K562 (cell line): Measurements from ENCODE around the gene DDAH2. TPM values are rescaled to one million over a fixed set of nuclear protein-coding genes. Genes with fewer than 3 reads are reported as not detected.

Experiments
- ATF2 ChIP-seq: sonication (generic); formaldehyde crosslinking; IDR thresholded peaks from 2 replicates; pipeline ENCODE4 v1.8.1; 2022; ENCODE audit warnings: missing genetic modification reagents
- BCLAF1 ChIP-seq, 2 experiments: fragments of 450-650 bp in 1 of 2; IDR thresholded peaks; 2 replicates each; pipeline ENCODE4 v1.6.1; 2011 to 2017; ENCODE audit warnings: low read depth in 2 of 2, antibody characterized with exemption in 1 of 2, borderline replicate concordance in 1 of 2, low read length in 1 of 2, mild to moderate bottlenecking in 1 of 2, mixed read lengths in 1 of 2; ENCODE audit not compliant: control insufficient read depth in 1 of 2
- CBX3 ChIP-seq, 2 experiments: IDR thresholded peaks; 1 replicate in 1 of 2; 2 replicates in 1 of 2; pipeline ENCODE4 v1.6.1; 2012; ENCODE audit warnings: inconsistent platforms in 2 of 2, low read length in 2 of 2, borderline replicate concordance in 1 of 2, control low read depth in 1 of 2
- ETV5 ChIP-seq: sonication (generic); formaldehyde crosslinking; IDR thresholded peaks from 2 replicates; pipeline ENCODE4 v1.4.0; 2020; ENCODE audit warnings: low read depth, mild to moderate bottlenecking, missing genetic modification reagents
- FOXK2 ChIP-seq, 2 experiments: fragments of 450-650 bp; IDR thresholded peaks in 1 of 2; conservative IDR thresholded peaks in 1 of 2; 2 replicates each; pipeline ENCODE4 v1.6.1; 2016; ENCODE audit warnings: low read depth in 2 of 2, mild to moderate bottlenecking in 1 of 2
- GATA2 ChIP-seq: sonication (generic); formaldehyde crosslinking; IDR thresholded peaks from 2 replicates; pipeline ENCODE4 v1.4.0; 2020; ENCODE audit warnings: mild to moderate bottlenecking, missing genetic modification reagents
- HINFP ChIP-seq: fragments of 450-650 bp; conservative IDR thresholded peaks from 2 replicates; pipeline ENCODE4 v1.6.1; 2016; ENCODE audit warnings: missing genetic modification characterization, low read depth, mild to moderate bottlenecking, control low read depth, missing compliant biosample characterization
- NFE2L1 ChIP-seq: fragments of 450-650 bp; IDR thresholded peaks from 2 replicates; pipeline ENCODE4 v1.6.1; 2016; ENCODE audit warnings: missing genetic modification characterization, low read depth, mild to moderate bottlenecking, missing compliant biosample characterization, moderate library complexity, borderline replicate concordance
- PHB ChIP-seq: fragments of 250-450 bp; sonication (Bioruptor Pico); IDR thresholded peaks from 2 replicates; pipeline ENCODE4 v1.5.0; 2021
- SRSF1 ChIP-seq: fragments of 200-400 bp; formaldehyde crosslinking; IDR thresholded peaks from 2 replicates; pipeline ENCODE4 v1.6.1; 2017; ENCODE audit warnings: mild to moderate bottlenecking, low read depth, low read length, moderate library complexity
- TBP ChIP-seq: optimal IDR thresholded peaks from 2 replicates; pipeline ENCODE3; 2011; ENCODE audit warnings: low read depth, low read length, improper control_type of control experiment
- TEAD2 ChIP-seq: fragments of 450-650 bp; IDR thresholded peaks from 2 replicates; pipeline ENCODE4 v1.6.1; 2016; ENCODE audit warnings: missing genetic modification characterization, control low read depth, missing compliant biosample characterization
- TRIM25 ChIP-seq: fragments of 450-650 bp; IDR thresholded peaks from 2 replicates; pipeline ENCODE4 v1.7.0; 2016; ENCODE audit warnings: borderline replicate concordance
- TSC22D4 ChIP-seq: fragments of 450-650 bp; IDR thresholded peaks from 2 replicates; pipeline ENCODE4 v1.6.1; 2016; ENCODE audit warnings: missing genetic modification characterization, missing biosample characterization, control low read depth
- ZNF655 ChIP-seq: fragments of 250-450 bp; sonication (Bioruptor Pico); IDR thresholded peaks from 2 replicates; pipeline ENCODE4 v1.5.0; 2021
- polyA plus RNA-seq, 8 experiments: library from polyadenylated mRNA; depleted of rRNA in 4 of 8; stranded (reverse) in 5 of 8; unstranded in 3 of 8; fragments of >200 nt; fragmentation: Nextera tagmentation in 2 of 8; fragmentation: Illumina TruSeq in 1 of 8; extraction: Ambion mirVana in 2 of 8; extraction: Trizol in 1 of 8; gene quantifications; 2 replicates each; pipeline versions ENCODE4 v1.2.1 to v1.2.3, GENCODE V29; 2011 to 2014; ENCODE audit warnings: inconsistent platforms in 1 of 8, missing spikeins in 1 of 8
- total RNA-seq, 7 experiments: library from RNA; depleted of rRNA in 6 of 7; stranded (reverse); fragments of >200 nt in 6 of 7; fragmentation: Illumina TruSeq in 2 of 7; extraction: Trizol in 2 of 7; gene quantifications; 2 replicates each; pipeline versions ENCODE4 v1.2.1 to v1.2.3, GENCODE V29; 2011 to 2021; ENCODE audit warnings: low replicate concordance in 1 of 7

DDAH2 gene
- total and polyA plus RNA-seq, 9 of the 15 experiments (the other 6 are each of a cell fraction or from before 2014, with no cell fraction given): 1.8 to 45.4 (median 21.4) TPM

DNA sequence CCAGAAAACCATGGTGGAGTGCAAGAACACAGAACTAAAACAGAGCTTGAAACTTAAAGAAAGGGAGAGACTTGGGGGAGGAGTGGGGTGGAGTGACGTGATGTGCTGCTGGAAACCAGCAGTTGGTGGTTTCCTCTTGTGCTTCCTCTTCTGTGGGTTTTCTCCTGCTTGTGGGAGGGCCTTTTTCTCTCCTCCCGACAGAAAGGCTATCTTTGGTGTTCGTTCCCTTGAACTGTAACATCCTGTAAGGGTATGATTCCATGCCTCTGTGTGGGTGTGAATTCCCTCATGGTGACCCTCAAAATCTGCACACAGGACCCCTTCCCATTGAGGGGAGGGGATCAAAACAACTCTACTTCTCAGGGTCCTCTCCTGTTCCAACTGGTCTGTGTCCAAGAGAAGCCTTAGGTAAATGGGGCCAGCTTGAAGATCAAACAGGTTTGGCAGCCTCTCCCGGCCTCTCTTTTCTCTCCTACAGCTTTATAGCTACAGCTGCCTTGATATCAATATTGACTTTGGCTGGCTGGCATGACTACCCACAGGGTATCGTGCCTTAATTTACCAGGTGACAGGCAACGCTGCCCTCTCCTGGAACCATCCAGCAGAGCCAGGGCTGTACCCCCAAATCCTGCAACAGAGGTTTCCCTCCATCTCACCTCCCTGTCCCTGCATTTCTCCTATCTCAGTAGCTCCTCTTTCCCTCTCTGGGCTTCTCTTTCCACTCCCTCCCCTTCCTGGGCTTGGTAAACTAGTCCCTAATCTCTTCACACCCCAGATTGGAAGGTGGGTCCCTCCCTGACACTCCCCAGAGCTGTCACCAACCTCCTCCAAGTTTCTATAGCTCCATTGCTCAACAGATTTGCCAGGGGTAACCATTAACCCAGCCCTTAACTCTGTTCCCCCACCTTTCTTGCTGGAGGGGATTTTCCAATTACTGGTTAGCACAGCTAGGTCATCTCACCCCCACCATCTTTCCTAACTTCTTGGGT, 9.2 kb upstream of the DDAH2 start (continued):
- no peak for TF ChIP-seq NFE2L1 (tag)
- peak; percentile 93 for TF ChIP-seq TBP
- no peak for TF ChIP-seq ATF2
- peak; percentile 94 for TF ChIP-seq PHB (CRISPR knock-in tag)
- no peak for TF ChIP-seq BCLAF1 (IDR thresholded peaks at IDR 0.05; ENCODE audit: borderline replicate concordance in 1 of 2, control insufficient read depth in 1 of 2, low read depth in 2 of 2, low read length in 1 of 2)
- no peak for TF ChIP-seq FOXK2 (conservative IDR thresholded peaks at IDR 0.05 in 1 of 2, IDR thresholded peaks at IDR 0.05 in 1 of 2; ENCODE audit: low read depth in 2 of 2)
- peak; percentile 85 for TF ChIP-seq ETV5 (CRISPR knock-in tag)
- TF ChIP-seq CBX3 (IDR thresholded peaks at IDR 0.05; ENCODE audit: borderline replicate concordance in 1 of 2, low read length in 2 of 2): peak in 1 of 2 experiments; percentile 84; a peak in 1 of 3 replicates
- TF ChIP-seq GATA2 (CRISPR knock-in tag): no peak
- TF ChIP-seq TSC22D4 (tag): no peak
- 0 out of 2 replicates have a peak, but pooled peaks have one; percentile 15 for TF ChIP-seq TEAD2 (tag)
- TF ChIP-seq TRIM25: no peak
- no peak for TF ChIP-seq ZNF655 (CRISPR knock-in tag)
- no peak for TF ChIP-seq HINFP (tag)
- TF ChIP-seq SRSF1: no peak
